Transverse colon (tissue), 4 donors: ENCODE measurements around the gene HDAC4.

Source experiments
- EP300 ChIP-seq: sonication (generic); formaldehyde crosslinking; IDR thresholded peaks from one replicate; pipeline ENCODE4 v1.6.1; 2017; ENCODE audit warnings: antibody characterized with exemption, low read depth
- POLR2A ChIP-seq: fragments of 450-650 bp; IDR thresholded peaks from one replicate; pipeline ENCODE4 v1.6.1; 2016; ENCODE audit warnings: antibody characterized with exemption, mild to moderate bottlenecking, moderate library complexity
- POLR2AphosphoS5 ChIP-seq, 3 donors: sonication (generic); formaldehyde crosslinking; IDR thresholded peaks; one replicate each; pipeline ENCODE4 v1.6.1; 2016; ENCODE audit warnings: antibody characterized with exemption in 3 of 3
- TF ChIP-seq, protein P1 (sequence below), 5 experiments: fragments of 200-600 bp in 3 of 5; fragments of 450-650 bp in 2 of 5; sonication (generic) in 3 of 5; IDR thresholded peaks; 1 replicate in 2 of 5; 2 replicates in 3 of 5; pipeline ENCODE4 v1.5.1; 2016 to 2017; ENCODE audit warnings: antibody characterized with exemption in 5 of 5, inconsistent platforms in 3 of 5, mild to moderate bottlenecking in 2 of 5, moderate library complexity in 1 of 5

DNA sequence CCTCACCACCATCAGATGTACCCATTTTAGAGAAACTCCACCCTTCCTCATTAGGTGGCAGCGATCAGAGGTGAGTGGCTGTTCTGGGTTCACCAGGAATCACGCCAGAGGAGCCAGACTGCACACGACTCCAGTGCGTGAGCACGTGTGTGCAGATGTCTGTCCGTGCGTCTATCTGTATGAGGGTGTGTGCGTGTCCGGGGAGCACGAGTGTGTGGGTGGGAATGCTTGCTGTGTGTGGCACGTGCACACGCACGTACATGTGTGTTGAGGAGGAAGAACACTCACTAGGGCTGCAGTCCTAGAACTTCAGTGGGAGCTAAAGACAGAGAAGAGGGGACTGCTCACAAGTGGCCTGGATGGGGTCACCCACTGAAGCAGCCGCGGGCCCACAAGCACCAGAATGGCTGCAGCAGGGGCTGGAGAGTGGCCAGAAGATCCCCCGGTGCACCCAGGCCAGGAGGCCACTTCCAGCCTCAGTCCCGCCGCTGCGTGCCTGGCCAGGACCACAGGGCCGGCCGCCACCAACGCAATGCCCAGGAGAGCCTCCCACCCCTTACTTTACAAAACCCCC lies 13.9 kb downstream of the HDAC4 start:
- TF ChIP-seq, protein P1, sequence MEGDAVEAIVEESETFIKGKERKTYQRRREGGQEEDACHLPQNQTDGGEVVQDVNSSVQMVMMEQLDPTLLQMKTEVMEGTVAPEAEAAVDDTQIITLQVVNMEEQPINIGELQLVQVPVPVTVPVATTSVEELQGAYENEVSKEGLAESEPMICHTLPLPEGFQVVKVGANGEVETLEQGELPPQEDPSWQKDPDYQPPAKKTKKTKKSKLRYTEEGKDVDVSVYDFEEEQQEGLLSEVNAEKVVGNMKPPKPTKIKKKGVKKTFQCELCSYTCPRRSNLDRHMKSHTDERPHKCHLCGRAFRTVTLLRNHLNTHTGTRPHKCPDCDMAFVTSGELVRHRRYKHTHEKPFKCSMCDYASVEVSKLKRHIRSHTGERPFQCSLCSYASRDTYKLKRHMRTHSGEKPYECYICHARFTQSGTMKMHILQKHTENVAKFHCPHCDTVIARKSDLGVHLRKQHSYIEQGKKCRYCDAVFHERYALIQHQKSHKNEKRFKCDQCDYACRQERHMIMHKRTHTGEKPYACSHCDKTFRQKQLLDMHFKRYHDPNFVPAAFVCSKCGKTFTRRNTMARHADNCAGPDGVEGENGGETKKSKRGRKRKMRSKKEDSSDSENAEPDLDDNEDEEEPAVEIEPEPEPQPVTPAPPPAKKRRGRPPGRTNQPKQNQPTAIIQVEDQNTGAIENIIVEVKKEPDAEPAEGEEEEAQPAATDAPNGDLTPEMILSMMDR (IDR thresholded peaks at IDR 0.05) = no peak
- TF ChIP-seq EP300 (no peak), POLR2A (no peak), POLR2AphosphoS5 (IDR thresholded peaks at IDR 0.05) (no peak)
